GM04503 (cell line): ENCODE data around the gene FAR2.
"Not testable (repeated sequence)": the region's sequence is repeated elsewhere in the genome, so short reads cannot be mapped to it uniquely, and the experiment has no call there.

ENCODE experiments used
- DNase-seq: peaks from one replicate; pipeline ENCODE4 v3.0.0-alpha.2; 2012; ENCODE audit warnings: low read depth

Gene FAR2

DNA sequence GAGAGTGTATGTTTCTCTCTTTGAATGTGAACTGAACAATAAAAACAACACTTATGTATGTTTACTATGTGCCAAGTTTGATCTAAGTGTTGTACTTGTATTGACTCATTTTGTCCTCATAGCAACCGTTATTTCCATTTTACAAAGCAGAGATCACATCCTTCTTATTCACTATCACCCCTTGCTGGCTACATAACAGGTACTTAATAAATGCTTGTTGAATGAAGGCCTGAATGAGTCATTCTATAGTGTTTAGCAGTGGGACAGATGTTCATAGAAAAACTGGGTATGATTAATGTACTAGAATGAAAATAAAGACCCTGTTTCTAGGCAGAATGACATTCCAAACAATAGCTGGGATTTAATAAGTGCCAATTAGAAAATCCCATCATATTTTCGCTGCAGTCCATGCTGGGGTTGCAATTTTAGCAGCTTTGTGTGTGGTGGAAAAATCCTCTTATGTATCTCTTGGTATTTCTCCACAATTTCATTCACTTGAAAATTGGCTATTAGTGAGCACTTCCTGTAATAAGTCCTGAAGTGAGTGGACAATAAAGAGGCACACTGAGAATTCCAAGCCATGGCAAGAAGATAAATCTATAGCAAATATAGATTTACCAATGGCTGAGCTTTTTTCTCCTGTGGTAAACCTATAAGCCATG lies 86.0 kb downstream of the FAR2 start:
- no peak for DNase-seq

DNA sequence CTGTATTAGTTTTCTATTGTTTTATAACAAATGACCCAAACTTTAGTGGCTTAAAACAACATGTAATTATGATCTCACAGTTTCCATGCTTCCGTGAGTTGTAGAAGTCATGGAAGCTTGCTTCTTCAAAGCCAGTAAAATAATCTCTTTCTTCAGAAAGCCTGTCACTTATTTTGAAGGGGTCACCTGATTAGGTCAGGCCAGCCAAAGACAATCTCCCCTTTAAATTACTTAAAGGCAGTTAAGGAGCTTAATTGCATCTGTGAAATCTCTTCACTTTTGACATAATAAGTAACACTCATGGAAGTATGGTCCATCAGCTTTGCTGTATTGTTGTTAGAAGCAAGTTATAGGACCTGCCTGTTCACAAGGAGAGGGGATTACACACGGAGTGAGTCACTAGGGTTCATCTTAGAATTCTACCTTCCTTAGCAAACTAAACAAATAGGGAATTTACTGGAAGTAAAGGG lies 89.8 kb downstream of the FAR2 start:
- no peak for DNase-seq

GRCh38 chr12:29239336-29239735 lies 90.3 kb downstream of the FAR2 start:
- no peak for DNase-seq

DNA sequence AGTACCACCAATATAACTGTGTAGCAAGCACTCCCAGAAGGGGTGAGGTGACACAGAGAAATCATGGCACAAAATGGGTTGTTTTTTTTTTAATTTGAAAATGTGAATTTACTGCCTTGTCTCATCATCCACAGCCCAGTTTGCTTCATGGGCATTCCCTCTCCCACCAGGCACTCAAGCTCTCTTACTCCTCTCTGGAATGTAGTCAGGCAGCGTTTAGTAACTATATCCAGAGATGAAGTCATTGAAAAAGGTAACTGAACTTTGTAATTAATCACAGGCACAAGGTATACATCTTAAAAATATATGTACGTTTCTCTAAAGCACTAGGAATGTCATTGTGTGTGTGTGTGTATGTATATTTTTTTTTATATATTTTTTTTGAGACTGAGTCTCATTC lies 91.4 kb downstream of the FAR2 start:
- no peak for DNase-seq

GRCh38 chr12:29241821-29242591 lies 92.9 kb downstream of the FAR2 start:
- peak; percentile 76 for DNase-seq

DNA sequence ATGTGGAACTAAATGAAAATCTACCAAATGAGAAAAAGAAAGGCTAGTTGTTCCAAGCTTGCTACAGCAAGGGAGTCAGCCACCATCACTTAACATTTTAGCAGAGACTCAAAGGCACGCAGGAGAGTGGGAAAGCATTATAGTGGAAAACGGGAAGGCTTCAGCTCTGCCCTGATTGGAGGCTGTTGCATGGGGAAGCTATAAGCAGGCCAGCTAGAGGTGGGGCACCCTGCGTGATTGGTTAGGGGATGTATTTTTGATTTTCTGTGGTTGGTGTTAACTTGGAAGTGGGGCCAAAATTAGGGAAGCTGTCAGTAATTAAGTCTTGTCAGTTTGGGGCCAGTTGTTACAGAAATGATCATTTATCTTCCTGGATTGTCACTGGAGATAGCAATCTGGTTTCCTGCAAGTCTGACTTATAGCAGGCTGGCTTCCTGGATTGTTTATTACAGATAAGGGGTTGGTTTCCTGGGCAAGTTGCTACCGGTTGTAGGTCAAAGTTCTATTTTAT lies 93.9 kb downstream of the FAR2 start:
- no peak for DNase-seq

DNA sequence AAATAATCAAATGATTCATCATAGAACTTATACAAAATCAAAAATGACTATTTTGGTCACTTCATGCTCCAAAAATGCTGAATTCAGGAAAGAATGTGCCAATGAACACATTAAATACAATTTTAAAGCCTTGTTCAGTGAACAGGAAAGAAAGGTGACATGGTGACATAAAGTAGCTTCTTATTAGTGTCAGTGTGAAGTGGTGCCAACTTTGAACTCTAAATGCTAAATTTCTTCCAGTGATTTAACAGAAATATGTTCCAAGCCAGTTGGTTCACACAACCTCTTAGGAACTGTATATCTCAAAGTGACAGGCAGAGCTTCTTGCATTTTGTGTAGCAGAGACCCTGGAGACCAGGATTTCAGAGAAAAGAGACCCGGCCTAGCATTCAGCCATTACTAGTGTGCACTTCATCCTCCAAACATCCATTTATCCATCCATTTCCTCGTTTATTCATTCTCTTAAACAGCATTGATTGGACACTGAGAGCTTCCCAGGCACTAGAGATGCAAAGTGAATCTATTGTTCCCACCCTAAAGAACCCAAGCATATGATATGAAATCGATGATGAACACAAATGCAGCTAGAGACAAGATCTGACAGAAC lies 95.2 kb downstream of the FAR2 start:
- DNase-seq, result no peak

DNA sequence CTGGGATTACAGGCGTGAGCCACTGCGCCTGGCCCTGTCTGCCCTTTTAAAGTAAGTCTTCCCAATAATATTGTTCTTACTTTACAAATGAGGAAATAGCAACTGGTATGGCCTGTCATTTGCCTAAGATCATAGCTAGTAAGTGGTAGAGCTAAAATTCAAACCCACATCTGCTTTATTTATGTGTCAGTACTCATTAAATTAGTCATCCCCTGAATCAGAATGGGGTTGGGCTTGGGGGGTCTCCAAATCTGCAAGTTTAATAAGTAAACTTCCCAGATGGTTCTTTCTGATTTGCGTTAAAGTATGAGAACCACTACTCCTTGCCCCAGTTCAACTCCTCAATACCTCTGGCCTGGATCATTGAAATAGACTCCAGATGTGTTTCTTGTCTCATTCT lies 96.2 kb downstream of the FAR2 start:
- DNase-seq, result peak; percentile 5

DNA sequence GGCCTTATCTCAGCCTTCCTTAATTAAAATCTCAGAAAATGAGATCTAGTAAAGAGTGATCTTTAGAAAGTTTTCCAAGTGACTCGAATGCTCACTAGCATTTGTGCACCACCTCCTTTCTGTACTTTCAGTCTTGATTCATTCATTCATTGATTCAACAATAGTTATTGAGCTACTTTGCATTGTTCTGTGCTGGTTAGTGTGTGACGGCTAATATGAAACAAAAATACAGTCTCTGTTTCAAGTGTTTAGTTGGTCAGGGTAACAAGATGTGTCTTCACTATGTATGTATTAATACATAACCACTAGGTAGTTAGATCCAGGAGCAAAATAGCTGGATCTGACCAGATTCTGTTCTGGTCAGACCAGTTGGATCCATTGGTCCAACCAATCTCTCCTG lies 100.9 kb downstream of the FAR2 start:
- DNase-seq, result no peak

GRCh38 chr12:29253906-29254625 lies 105.0 kb downstream of the FAR2 start:
- no peak for DNase-seq

GRCh38 chr12:29255042-29255441 lies 106.0 kb downstream of the FAR2 start:
- no peak for DNase-seq

GRCh38 chr12:29256598-29256997 lies 107.5 kb downstream of the FAR2 start:
- DNase-seq, result no peak

GRCh38 chr12:29257687-29258086 lies 108.6 kb downstream of the FAR2 start:
- DNase-seq, result not testable (repeated sequence)

- no peak for DNase-seq
Observed at GRCh38 chr12:29264424-29264823, 115.3 kb downstream of the FAR2 start.

GRCh38 chr12:29269706-29270408 lies 120.8 kb downstream of the FAR2 start:
- DNase-seq, result no peak

DNA sequence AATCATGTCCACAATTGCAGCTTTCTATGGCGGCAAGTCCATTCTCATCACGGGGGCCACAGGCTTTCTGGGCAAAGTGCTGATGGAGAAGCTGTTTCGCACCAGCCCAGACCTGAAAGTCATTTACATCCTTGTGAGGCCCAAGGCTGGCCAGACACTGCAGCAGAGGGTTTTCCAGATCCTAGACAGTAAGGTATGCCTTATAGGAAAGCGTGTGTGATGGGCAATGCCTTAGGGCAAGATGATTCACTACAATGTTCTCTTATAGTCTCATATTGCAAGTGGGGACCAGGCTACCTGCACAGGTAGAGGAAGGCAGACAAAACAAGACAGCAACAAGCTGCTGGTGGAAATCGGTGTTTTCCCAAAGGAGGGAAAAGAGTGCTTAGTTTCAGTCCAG lies 121.4 kb downstream of the FAR2 start:
- no peak for DNase-seq

DNA sequence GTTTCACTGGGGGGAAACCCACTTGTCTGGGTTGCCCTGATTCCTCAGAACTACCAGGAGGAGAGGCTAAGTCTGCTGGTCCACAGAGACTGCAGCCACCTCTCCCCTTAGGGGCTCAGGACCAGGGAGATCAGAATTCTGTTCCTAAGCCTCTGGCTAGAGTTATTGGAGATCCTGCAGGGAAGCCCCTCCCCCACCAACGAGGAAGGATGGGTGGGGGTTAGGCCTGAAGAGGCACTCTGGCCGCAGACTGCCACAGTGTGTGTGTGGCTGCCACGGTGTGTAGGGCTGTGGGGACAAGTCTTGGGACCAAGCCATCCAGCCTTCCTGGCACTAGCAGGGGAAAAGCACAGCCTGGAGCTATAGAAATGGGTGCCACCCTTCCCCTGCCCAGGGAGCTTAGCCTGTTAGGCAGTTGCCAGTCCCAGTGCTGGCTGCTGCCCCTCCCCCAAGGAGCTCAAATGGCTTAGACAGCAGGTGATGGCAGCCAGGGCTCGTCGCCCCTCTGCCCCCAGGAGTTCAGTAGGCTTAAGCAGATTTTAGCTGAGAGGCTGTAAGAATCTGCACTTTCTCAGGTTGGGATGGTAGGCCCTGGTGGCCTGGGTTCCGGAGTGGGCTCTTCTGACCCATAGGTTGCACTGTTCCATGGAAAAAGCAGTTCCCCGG lies 124.2 kb downstream of the FAR2 start:
- no peak for DNase-seq

- DNase-seq, result no peak
Observed at GRCh38 chr12:29275834-29276233, 126.8 kb downstream of the FAR2 start.

- no peak for DNase-seq
Observed at GRCh38 chr12:29277231-29277630, 128.2 kb downstream of the FAR2 start.

GRCh38 chr12:29278673-29279420 lies 129.8 kb downstream of the FAR2 start:
- DNase-seq, result peak; percentile 45
